HL-60 (cell line): Measurements from ENCODE around the gene PAK5.

ENCODE experiments used
- GABPA ChIP-seq: IDR thresholded peaks from 2 replicates; pipeline ENCODE4 v1.6.1; 2012; ENCODE audit warnings: low read depth
- POLR2AphosphoS5 ChIP-seq: IDR thresholded peaks from 2 replicates; pipeline ENCODE4 v1.6.1; 2012; ENCODE audit warnings: low read depth
- REST ChIP-seq: IDR thresholded peaks from 2 replicates; pipeline ENCODE4 v1.6.1; 2012; ENCODE audit warnings: low read depth; ENCODE audit not compliant: insufficient replicate concordance
- TF ChIP-seq, protein P1 (sequence below): IDR thresholded peaks from one replicate; pipeline ENCODE4 v1.5.1; 2011; ENCODE audit warnings: low read length, control low read depth, inconsistent platforms; ENCODE audit not compliant: insufficient read depth

DNA sequence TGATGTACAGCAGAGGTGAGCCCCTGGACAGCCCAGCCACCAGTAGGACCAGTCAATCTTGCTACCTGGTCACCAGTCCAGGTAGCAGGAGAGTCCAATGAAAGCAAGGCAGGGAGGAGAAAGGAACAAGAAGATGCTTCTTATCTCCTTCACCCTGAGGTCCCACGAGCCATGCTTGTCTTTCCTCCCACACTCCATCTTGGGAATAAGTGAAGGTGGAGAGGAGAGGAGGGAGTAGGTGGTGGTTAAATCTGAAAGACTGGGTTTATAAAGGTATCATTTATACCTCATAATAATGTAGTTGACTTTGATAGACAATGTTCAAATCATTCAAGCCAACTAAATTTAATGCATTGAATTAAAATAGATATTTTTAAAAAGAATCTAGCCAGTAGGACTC lies 288.6 kb downstream of the PAK5 start:
- TF ChIP-seq, protein P1, sequence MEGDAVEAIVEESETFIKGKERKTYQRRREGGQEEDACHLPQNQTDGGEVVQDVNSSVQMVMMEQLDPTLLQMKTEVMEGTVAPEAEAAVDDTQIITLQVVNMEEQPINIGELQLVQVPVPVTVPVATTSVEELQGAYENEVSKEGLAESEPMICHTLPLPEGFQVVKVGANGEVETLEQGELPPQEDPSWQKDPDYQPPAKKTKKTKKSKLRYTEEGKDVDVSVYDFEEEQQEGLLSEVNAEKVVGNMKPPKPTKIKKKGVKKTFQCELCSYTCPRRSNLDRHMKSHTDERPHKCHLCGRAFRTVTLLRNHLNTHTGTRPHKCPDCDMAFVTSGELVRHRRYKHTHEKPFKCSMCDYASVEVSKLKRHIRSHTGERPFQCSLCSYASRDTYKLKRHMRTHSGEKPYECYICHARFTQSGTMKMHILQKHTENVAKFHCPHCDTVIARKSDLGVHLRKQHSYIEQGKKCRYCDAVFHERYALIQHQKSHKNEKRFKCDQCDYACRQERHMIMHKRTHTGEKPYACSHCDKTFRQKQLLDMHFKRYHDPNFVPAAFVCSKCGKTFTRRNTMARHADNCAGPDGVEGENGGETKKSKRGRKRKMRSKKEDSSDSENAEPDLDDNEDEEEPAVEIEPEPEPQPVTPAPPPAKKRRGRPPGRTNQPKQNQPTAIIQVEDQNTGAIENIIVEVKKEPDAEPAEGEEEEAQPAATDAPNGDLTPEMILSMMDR, result no peak
- TF ChIP-seq POLR2AphosphoS5, result no peak
- no peak for TF ChIP-seq REST
- no peak for TF ChIP-seq GABPA
